Cerebellar nuclear complex (tissue), 1 donor: ENCODE measurements around the gene ZBTB20.

ENCODE experiments used
- DNase-seq, 2 experiments: peaks; one replicate each; lab custom pipeline; 2025; lab: John Stamatoyannopoulos, UW

ZBTB20 gene

DNA sequence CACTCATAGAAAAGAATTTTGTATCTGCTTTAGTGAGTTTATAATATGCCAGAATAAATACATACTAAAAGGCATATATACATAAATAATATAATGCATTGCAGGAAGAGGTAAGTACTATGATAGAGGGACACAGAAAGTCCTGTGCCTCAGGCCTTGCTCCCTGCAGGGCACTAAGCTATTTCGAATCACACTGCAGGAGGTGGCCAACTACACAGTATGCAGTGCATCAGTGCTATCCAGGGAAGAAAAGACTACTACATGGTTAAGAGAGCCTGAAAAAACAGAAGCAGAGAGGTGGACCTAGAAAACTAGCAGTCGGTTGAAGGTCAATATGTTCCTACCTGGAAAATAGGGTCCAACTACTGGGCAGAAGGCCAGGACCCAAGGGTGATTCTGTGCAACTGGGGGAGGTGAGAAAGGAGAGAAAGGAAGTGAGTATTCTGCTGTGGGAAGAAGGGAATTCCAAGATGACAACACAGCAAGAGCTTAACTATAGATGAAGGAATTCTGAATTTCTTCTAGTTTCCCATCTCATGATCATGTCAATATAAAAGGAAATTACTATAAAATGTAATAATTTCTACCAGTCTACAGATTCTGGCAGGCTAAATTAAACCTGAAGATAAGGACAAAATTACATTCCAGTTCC lies 218.0 kb downstream of the ZBTB20 start:
- DNase-seq, result no peak

DNA sequence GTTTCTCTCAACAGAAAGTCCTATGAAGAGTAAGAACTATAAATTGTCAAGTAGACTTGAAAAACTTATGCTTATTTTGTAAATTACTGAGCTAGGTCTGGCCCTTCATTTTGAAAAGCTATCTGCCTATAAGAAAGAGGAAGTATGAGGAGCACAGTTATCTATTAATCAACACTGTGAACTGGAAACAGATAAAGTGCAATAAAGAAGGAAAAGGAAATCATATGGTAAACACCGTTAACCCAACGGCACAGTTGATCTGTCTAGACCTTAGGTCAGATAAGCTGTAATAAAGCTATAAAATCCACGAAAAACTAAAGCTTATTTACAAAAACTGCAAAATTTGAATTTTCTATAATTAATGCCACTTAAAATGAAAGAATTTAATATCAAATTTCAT lies 242.5 kb downstream of the ZBTB20 start:
- no peak for DNase-seq

DNA sequence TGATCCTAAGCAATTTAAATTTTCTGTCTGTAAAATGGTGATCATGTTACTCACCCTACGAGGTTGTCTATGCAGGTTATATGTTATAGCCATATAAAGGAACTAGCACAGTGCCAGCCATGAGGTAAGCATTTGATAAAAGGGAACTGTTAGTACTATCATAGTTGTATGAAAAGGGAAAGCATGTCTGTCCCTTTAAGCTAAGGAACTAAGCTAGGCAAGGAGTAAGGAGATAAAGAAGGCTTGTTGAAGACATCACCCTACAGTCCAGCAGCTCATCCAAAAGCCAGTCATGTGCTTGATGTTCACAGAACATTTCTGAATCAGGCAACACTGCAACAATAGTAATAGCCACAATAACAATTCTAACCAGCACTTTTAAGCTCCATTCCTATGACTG lies 243.9 kb downstream of the ZBTB20 start:
- no peak for DNase-seq

DNA sequence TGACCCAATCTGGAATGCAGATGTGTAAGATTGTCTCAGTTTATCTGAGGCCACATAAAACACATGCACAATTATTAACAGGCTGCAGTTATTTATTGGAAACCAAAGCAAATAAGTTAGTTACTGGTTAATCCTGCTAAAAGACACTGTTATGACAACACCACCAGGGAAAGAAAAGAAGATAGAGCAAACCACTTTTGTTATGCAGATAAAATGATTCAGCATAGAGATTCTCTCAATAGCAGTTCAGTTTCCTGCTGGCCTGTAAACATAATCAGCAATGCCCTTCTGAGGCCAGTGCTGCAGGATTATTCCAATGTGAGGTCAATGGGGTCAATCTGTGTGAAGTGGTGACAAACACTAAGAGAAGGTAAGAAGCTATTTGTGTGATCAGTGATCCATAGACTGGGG lies 244.4 kb downstream of the ZBTB20 start:
- no peak for DNase-seq

DNA sequence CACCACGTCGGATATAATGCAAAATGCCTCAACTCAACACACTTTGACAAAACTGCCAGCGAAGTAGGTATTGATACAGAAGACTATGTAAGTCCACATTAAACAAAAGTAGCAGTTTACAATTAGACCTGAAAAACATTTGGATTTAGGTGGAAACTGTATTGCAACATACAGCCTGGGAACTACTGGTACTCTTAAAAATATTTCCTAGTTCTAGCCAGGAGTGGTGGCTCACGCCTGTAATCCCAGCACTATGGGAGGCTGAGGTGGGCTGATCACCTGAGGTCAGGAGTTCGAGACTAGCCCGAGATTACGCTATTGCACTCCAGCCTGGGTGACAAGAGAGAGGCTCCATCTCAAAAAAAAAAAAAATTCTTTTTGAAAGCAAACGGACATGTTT lies 246.2 kb downstream of the ZBTB20 start:
- no peak for DNase-seq

DNA sequence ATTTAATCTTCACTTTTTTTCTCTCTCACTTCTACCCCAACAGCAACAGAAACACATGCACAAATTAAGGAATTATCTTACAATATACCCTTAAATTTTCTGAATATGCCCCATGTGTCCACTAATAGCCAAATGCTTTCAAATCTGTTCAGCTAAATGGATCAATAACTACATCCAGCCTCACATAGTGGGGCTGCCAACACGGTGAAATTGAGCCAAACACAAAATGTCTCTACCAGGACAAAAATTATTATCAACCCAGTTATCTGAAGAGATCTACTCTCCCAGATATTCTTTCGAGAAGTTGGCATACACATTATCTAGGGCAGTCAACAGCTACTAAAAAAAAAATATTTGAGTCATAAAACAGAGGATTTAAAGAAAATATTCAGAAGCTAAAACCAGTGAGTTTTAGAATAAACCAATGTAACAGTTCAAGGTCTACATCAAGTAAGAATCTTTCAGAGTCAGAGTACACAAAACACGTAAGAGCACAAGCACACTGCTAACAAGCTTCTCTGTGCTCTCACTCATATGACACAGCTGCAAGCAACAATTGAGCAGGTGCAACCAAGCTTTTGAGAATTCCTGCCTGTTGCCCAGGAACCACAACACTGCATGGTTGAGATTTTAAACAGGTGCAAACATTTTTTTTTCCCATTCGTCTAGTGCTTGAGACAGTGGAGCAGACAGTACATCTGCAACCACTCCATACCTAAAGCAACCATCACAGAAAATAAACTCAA lies 247.7 kb downstream of the ZBTB20 start:
- DNase-seq, result peak; percentile 17 to 57

DNA sequence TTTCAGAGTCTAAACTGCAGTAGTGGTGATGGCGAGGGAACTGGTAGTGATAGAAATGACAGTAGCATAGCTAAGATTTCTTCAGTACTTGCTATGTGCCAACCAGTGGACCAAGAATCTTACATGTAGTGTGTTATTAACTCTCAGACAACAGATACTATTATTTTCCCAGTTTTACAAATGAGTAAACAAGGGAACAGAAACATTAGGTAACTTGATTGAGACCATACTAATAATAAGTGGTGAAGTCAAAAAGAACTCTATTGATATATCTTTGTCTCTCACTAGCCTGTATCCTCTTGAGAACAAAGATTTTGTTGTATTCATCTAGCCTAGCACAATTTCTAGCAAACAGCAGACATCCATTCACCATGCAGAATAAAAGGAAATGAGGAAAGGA lies 250.1 kb downstream of the ZBTB20 start:
- DNase-seq, result no peak

DNA sequence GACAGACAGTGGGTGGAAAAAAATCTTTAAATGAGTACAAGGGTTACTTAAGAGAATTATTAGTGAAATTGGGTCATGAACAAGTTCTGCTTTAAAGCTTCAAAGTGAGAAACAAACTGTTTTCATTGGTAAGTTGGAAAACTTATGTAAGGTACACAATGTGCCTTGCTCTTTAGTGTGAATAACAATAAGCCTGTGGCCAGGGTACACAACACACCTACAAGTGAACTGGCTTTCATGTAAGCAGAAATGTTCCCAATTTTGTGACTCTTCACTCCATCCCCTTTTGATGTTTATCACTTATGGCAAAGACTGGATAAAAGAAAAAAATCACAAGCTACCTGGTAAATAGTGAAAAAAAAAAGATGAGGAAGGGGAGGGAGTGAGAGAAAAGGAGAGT lies 253.7 kb downstream of the ZBTB20 start:
- peak in 1 of 2 experiments; percentile 76 for DNase-seq

DNA sequence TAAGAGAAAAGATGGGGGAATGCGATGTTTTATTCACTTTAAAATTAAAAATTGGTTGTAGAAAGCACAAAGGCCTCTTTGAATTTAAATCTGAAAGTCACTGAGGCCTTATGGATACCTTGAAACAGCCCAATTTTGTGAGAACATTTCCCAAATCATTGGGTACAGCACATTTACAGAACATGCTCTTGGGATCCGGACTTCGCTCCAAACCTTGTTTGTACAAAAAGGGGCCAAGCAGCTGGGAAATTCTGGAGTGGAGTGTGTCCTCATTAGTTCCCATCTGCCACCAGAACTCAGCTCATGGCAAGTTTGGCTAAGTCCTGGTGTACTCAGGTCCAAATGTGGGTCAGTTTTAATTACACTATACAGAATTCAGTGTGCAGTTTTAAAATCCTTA lies 254.2 kb downstream of the ZBTB20 start:
- DNase-seq, result peak; percentile 87 to 90

DNA sequence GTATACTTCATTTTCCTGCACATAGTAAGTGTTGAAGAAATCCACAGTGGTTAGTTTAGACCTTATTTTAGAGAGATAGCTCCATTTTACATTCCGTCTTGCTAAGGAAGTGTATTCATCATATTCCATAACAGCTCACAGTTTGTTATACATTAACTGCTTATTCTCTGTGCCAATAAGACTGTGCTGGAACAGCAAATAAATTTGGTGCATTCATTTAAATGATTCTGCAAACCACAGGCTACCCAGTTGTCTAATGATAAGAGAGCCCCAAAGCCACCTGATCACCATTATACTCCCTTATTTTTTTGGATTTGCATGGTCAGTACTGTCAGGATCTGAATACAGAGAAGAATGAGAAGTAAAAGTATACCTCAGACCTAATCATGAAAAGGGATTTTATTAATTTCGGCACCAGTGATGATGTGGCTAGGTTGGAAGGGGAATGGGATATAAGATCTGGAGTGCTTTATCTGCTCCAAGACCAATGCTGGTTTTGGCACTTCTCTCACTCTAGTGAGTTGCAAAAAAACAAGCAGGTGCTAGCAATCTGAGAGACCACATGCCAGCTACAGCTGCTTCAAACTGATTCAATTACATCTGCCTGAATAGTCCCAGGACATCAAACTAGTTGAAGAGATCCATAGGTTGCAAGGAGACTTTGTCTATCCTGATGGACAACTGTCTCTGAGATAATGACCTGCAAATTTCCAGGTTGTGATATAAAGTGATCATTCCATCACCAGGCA lies 254.8 kb downstream of the ZBTB20 start:
- peak in 1 of 2 experiments; percentile 58 for DNase-seq

DNA sequence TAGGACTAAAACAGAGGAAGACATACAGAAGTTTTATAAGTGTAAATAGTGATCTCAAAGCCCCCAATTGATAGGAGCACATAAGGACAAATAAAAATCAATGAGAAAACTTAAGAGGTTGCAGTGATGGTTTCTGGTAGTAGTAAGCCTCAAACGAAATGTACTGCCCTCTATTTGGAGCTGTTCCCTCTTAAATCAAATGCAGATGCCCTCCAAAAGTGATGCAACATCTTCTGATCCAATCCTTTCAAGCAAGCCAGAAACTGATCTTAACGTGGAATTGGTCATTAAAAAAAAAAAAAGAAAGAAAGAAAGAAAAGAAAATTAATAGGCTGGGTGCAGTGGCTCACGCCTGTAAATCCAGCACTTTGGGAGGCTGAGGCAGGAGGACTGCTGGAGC lies 259.3 kb downstream of the ZBTB20 start:
- DNase-seq, result no peak

DNA sequence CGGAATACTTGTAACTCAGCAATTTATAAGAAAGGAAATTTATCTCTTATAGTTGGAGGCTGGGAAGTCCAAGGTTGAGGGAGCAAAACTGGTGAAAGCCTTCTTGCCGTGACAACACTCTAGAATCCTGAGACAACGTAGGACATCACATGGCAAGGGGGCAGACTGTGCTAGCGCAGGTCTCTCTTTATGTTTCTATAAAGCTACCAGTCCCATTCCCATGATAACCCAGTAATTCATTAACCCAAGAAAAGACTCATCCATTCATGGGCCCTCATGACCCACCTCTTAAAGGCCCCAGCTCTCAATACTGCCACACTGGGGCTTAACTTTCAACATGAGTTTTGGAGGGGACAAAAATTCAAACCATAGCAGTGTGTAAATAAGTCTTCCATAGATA lies 260.2 kb downstream of the ZBTB20 start:
- no peak for DNase-seq

DNA sequence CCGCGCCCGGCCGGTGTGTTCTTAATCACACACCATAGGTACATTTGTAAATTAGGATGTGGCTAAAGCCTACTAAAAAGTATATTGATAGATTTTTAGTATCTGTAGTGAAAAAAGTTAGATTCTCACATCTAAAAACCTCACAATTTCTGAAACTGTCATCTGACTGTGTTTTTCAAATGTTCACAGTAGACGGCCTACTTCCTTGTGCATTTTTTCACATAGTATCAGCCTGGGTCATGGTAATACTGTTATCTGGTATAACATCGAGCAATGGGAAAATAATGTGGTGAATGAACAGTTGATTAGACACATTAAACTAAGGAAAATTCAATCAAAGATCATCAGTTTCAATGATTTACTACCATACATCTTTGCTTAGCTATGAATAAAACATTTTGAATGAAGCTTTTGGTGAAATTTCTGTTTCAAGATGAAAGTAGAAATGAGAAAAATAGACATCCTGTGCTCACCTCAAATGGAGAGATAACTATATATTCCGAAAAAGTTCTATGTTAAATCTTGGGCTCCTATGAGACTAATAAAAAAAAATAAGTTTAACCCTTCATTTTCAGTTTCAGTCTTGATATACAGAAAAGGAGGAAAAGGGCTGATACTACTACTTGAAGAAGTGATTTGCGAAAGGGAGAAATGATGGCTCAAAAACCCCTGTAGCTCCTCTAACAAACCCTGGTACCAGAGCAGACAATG lies 262.7 kb downstream of the ZBTB20 start:
- no peak for DNase-seq

DNA sequence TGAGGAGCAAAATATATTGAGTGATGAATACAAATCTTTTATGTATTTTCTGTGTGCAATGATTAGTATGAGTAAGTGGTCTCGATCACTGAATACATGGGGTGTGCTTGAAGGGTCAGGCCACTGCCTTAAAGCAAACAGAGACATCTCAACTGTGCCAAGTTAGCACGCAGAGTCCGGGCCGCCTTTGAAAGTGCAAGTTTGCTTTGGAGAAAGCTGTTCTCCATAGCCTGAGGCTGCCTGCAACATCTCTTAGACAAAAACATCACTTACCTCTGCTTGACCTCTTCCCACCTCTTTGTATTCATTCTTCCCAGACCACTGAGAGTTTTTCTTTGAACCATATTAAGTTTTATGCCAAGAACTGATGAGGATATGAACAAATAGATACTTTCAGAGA lies 267.0 kb downstream of the ZBTB20 start:
- no peak for DNase-seq

DNA sequence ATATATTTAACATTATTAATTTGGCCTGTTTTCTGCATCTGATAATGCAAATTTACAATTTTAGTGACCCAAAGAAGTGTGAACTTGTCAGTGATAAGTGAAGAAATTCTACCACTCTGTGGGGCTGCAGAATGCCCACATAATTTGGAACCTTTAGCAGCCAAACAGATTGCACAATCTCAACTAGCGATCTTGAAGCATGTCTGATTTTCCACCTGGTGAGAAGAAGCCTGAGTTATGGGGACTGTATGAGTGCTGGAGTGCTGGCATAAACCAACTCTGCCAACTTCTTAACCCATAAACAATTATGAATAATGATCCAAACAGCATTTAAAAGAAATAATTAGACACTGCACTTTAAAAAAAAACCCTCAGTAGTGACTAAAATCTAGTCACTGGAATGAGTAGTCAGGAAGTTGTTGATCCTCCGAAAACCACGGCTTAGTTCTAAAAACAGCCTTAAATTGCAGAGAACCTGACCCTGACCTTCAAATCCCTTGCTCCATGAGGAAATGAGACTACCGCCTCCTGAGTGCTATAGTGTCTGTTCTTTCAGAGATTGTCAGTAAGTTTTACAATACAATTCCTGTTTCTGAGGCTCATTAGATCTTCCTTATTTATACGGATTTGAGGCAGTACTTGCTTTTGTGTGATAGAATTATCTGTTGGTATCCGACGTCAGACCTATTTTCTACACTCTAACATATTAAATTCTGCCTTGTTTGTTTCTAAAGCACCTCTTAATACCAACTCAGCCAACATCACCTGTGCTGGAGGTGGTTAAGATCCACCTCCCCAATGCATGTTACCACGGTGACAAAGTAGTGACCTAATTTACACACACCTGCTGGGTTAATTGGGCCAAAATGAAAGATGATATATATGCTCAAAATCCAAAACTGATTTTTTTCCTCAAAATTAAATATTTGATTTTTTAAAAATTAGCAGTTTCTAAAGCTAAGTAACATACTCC lies 267.7 kb downstream of the ZBTB20 start:
- DNase-seq, result peak in 1 of 2 experiments; percentile 63

DNA sequence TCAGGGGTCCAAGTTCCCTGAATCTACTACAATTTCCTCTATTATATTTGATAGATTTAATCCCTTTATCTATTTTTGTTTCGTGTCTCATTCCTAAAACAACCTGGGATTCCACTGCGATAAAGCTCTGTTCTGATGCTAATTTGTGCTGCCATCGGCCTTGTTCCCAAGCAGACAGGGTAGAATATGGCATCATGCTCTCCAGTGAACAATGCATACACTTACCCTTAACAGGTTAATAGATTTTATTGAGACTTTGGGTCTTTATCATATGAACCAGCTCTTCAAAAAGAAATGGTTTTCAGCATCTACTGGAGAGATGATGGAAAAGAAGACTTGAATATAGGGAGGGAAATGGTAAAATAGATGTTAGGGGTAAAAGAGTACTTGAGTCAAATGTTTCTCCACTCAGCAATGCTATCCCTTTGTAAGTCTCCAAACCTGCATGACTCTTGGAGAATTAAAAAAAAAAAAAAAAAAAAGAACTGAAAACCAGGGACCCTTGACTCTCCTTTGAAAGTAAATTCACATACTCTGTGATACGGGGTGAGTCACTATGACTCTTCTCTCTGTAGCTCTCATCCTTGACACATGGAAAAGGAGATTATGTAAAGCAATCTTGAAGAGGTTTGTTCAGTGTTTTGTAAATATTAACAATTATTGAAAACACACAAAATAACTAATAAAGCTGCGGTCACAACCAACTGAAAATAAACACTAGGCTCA lies 268.8 kb downstream of the ZBTB20 start:
- DNase-seq, result no peak

DNA sequence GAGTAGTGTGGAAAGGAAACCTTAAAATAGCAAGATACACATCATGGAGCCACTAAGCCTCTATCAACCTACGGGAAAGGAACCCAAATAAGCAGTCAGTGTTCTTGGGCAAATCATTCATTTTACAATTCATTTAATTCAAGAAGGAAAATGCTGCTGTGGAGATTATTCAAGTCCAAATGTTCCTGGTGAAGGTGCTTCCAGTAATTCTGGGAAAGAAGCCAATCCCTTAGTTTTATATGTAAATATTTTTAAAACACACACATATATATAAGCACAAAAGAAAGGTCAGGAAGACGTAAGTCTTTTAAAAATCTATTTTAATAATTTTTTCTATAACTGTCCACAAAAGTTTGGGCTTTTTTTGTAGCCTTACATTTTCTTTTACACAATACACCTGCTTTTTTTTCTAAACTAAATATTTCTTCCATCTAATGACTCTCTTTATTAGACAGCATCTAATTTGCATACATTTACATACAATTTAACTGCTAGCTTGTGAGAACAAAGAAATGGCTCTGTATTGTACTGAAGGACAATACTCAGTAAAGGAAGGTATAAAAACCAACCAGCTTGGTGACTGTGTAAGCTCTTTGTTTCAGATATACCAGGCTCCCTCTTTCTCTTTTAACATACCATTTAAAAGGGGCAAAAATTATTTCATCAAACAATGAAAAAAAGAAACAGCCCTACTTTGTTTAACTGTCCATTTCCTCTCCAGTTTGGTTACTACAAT lies 269.5 kb downstream of the ZBTB20 start:
- DNase-seq, result no peak

DNA sequence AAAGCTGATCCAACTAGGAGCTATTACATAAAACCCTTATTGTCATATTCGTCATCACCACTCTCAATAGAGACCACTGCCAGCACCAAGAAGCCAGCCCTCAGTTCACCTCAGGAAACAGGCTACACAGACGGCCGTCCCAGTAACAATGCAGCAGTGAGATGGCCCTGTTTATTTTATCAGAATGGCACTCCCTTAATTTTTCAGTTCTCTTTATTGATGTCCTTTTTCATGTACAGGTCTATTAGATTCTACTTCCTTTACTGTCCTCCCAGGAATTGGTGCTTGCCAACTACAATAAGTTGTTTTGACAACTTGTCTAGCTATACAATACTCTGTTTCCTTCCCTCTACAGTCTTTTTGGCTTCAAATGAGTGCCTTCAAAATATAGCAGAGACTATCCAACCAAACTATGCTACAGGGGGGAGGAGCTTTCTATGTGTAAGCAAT lies 272.5 kb downstream of the ZBTB20 start:
- DNase-seq, result no peak

DNA sequence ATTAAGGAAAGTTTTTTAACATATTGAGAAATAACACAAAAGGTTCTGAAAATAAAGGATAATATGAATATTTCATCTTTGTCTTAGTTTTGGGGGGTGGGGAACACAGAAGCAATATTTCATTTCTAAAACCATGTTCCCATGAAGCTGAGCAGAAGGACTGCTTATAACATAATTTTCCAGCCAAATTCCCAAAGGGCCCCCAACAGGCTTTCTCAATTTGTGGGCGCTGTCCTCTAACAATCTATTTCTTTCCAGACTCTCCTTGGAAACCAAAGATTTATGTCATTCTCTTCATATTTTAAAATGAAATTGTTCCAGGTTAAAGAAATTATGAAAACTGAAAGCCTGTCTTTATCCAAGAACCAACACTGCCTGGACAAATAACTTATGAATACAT lies 273.5 kb downstream of the ZBTB20 start:
- DNase-seq, result no peak

DNA sequence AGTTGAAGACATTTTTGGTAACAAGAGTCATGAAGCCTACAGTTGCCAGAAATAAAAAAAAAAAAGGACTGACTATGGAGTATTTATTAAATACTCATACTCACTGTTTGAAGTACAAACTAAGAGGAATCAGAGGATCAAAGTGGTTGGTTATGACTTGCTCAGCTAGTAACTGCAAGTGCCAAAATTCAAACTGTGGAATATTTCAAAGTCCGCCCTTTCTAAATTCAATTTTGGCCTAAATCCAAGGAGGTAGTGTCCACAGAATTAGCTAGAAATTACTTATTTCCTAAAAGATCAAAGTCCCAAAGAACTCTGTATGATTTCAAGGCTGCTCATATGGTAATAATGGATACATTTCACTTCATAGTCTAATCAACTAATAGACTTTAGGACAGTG lies 274.5 kb downstream of the ZBTB20 start:
- DNase-seq, result no peak
